K562 (cell line): Measurements from ENCODE around the gene ZSCAN22. TPM values are rescaled to one million over a fixed set of nuclear protein-coding genes. Genes with fewer than 3 reads are reported as not detected.

Experiments
- CHAMP1 ChIP-seq: fragments of 450-650 bp; IDR thresholded peaks from 2 replicates; pipeline ENCODE4 v1.6.1; 2016; ENCODE audit warnings: mild to moderate bottlenecking
- HDAC3 ChIP-seq: fragments of 450-650 bp; IDR thresholded peaks from 2 replicates; pipeline ENCODE4 v1.6.1; 2018; ENCODE audit warnings: borderline replicate concordance, mild to moderate bottlenecking, moderate library complexity; ENCODE audit not compliant: partially characterized antibody
- IRF9 ChIP-seq: fragments of 450-650 bp; IDR thresholded peaks from 2 replicates; pipeline ENCODE4 v1.6.1; 2016; ENCODE audit warnings: missing biosample characterization, missing genetic modification characterization
- MEIS2 ChIP-seq: fragments of 450-650 bp; IDR thresholded peaks from 2 replicates; pipeline ENCODE4 v1.6.1; 2014; ENCODE audit warnings: mild to moderate bottlenecking; ENCODE audit not compliant: partially characterized antibody
- MTF1 ChIP-seq: fragments of 250-450 bp; sonication (Bioruptor Pico); IDR thresholded peaks from 2 replicates; pipeline ENCODE4 v1.9.0; 2021; ENCODE audit warnings: moderate library complexity, mild to moderate bottlenecking, inconsistent platforms, borderline replicate concordance
- NEUROD1 ChIP-seq: fragments of 150-350 bp; IDR thresholded peaks from 2 replicates; pipeline ENCODE4 v1.6.1; 2014; ENCODE audit warnings: borderline replicate concordance, low read length, low read depth; ENCODE audit not compliant: partially characterized antibody
- PHF20 ChIP-seq: fragments of 450-650 bp; IDR thresholded peaks from 2 replicates; pipeline ENCODE4 v1.6.1; 2018; ENCODE audit not compliant: partially characterized antibody
- POLR2AphosphoS5 ChIP-seq: IDR thresholded peaks from 2 replicates; pipeline ENCODE4 v1.6.1; 2011; ENCODE audit warnings: mild to moderate bottlenecking, low read depth, low read length, moderate library complexity; ENCODE audit not compliant: control insufficient read depth, insufficient read depth
- PPARD ChIP-seq: fragments of 250-450 bp; sonication (Bioruptor Pico); IDR thresholded peaks from 2 replicates; pipeline ENCODE4 v1.8.0; 2022; ENCODE audit warnings: inconsistent platforms, mild to moderate bottlenecking, moderate library complexity
- RBM15 ChIP-seq: fragments of 200-400 bp; formaldehyde crosslinking; IDR thresholded peaks from 2 replicates; pipeline ENCODE4 v1.6.1; 2018; ENCODE audit warnings: mild to moderate bottlenecking, low read length, moderate library complexity; ENCODE audit not compliant: insufficient read depth
- STAT5B ChIP-seq: fragments of 250-450 bp; sonication (Bioruptor Pico); IDR thresholded peaks from 2 replicates; pipeline ENCODE4 v1.8.0; 2021; ENCODE audit warnings: mild to moderate bottlenecking, inconsistent platforms
- TSHZ1 ChIP-seq: fragments of 250-450 bp; sonication (Bioruptor Pico); IDR thresholded peaks from 2 replicates; pipeline ENCODE4 v1.4.0; 2020; ENCODE audit warnings: mild to moderate bottlenecking, moderate library complexity
- U2AF1 ChIP-seq: fragments of 200-400 bp; formaldehyde crosslinking; optimal IDR thresholded peaks from 2 replicates; pipeline ENCODE3; 2017; ENCODE audit warnings: mild to moderate bottlenecking, low read depth, low read length, moderate library complexity
- ZFP1 ChIP-seq: fragments of 450-650 bp; formaldehyde crosslinking; IDR thresholded peaks from 2 replicates; pipeline ENCODE4 v1.4.0; 2020; ENCODE audit warnings: mild to moderate bottlenecking, mixed read lengths
- polyA plus RNA-seq, 8 experiments: library from polyadenylated mRNA; depleted of rRNA in 4 of 8; stranded (reverse) in 5 of 8; unstranded in 3 of 8; fragments of >200 nt; fragmentation: Nextera tagmentation in 2 of 8; fragmentation: Illumina TruSeq in 1 of 8; extraction: Ambion mirVana in 2 of 8; extraction: Trizol in 1 of 8; gene quantifications; 2 replicates each; pipeline versions ENCODE4 v1.2.1 to v1.2.3, GENCODE V29; 2011 to 2014; ENCODE audit warnings: inconsistent platforms in 1 of 8, missing spikeins in 1 of 8
- total RNA-seq, 7 experiments: library from RNA; depleted of rRNA in 6 of 7; stranded (reverse); fragments of >200 nt in 6 of 7; fragmentation: Illumina TruSeq in 2 of 7; extraction: Trizol in 2 of 7; gene quantifications; 2 replicates each; pipeline versions ENCODE4 v1.2.1 to v1.2.3, GENCODE V29; 2011 to 2021; ENCODE audit warnings: low replicate concordance in 1 of 7
- TF ChIP-seq, protein P1 (sequence below): fragments of 250-450 bp; sonication (Bioruptor Pico); IDR thresholded peaks from 2 replicates; pipeline ENCODE4 v1.8.0; 2021; ENCODE audit warnings: mild to moderate bottlenecking, moderate library complexity
- TF ChIP-seq, protein P2 (sequence below): fragments of 450-650 bp; formaldehyde crosslinking; IDR thresholded peaks from 2 replicates; pipeline ENCODE4 v1.4.0; 2022; ENCODE audit warnings: missing genetic modification characterization

ZSCAN22 gene
- total and polyA plus RNA-seq, 9 of the 15 experiments (the other 6 are each of a cell fraction or from before 2014, with no cell fraction given): 0.98 to 5.3 (median 3.0) TPM

- TF ChIP-seq, protein P1, sequence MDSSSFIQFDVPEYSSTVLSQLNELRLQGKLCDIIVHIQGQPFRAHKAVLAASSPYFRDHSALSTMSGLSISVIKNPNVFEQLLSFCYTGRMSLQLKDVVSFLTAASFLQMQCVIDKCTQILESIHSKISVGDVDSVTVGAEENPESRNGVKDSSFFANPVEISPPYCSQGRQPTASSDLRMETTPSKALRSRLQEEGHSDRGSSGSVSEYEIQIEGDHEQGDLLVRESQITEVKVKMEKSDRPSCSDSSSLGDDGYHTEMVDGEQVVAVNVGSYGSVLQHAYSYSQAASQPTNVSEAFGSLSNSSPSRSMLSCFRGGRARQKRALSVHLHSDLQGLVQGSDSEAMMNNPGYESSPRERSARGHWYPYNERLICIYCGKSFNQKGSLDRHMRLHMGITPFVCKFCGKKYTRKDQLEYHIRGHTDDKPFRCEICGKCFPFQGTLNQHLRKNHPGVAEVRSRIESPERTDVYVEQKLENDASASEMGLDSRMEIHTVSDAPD (CRISPR knock-in tag): no peak
- TF ChIP-seq PPARD (CRISPR knock-in tag) (no peak), HDAC3 (no peak), MTF1 (CRISPR knock-in tag) (no peak), NEUROD1 (no peak), MEIS2 (peak; percentile 68), RBM15 (no peak), CHAMP1 (no peak), ZFP1 (no peak), POLR2AphosphoS5 (no peak), TSHZ1 (CRISPR knock-in tag) (no peak), STAT5B (CRISPR knock-in tag) (no peak), PHF20 (no peak), U2AF1 (no peak), IRF9 (tag) (no peak)
- TF ChIP-seq, protein P2, sequence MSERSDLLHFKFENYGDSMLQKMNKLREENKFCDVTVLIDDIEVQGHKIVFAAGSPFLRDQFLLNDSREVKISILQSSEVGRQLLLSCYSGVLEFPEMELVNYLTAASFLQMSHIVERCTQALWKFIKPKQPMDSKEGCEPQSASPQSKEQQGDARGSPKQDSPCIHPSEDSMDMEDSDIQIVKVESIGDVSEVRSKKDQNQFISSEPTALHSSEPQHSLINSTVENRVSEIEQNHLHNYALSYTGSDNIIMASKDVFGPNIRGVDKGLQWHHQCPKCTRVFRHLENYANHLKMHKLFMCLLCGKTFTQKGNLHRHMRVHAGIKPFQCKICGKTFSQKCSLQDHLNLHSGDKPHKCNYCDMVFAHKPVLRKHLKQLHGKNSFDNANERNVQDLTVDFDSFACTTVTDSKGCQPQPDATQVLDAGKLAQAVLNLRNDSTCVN (CRISPR knock-in tag): no peak
These were observed 20.5 kb downstream of the ZSCAN22 start (continued) for GRCh38 chr19:58346961-58347929.
